Measurements from ENCODE around the gene GK. TPM values are rescaled to one million over a fixed set of nuclear protein-coding genes. Genes with fewer than 3 reads are reported as not detected.

GK gene
- total RNA-seq, 1 experiment from 2014 or later: 7.5 TPM

DNA sequence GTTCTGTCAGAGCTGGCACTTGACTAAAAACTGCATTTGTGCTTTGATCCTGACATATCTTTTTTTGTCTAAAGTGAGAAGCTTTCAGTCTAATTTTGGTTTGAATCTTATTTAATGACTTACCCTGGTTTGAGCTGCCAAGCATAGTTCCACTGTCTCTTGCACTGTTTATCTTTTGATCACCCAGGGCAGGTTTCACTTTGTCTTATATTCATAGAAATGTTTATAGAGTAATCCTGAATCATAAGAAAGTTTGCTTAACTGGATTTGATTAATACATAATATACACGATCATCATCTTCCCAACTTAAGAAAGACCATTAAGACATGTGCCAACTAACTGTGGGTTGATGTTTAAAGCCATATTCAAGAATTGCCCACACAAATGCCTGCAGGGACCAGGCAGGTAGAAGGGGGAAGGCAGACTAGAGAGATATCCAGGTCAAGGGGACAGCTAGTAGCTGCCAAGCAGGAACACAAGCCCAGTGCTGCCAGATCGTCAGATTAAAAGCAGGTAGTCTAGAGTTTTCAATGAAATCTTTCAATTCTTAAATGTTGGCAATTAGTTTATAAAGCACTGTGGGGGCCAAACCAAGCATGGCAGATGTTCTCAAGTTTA, 1.9 kb downstream of the GK start (continued):
- TF ChIP-seq, protein P1, sequence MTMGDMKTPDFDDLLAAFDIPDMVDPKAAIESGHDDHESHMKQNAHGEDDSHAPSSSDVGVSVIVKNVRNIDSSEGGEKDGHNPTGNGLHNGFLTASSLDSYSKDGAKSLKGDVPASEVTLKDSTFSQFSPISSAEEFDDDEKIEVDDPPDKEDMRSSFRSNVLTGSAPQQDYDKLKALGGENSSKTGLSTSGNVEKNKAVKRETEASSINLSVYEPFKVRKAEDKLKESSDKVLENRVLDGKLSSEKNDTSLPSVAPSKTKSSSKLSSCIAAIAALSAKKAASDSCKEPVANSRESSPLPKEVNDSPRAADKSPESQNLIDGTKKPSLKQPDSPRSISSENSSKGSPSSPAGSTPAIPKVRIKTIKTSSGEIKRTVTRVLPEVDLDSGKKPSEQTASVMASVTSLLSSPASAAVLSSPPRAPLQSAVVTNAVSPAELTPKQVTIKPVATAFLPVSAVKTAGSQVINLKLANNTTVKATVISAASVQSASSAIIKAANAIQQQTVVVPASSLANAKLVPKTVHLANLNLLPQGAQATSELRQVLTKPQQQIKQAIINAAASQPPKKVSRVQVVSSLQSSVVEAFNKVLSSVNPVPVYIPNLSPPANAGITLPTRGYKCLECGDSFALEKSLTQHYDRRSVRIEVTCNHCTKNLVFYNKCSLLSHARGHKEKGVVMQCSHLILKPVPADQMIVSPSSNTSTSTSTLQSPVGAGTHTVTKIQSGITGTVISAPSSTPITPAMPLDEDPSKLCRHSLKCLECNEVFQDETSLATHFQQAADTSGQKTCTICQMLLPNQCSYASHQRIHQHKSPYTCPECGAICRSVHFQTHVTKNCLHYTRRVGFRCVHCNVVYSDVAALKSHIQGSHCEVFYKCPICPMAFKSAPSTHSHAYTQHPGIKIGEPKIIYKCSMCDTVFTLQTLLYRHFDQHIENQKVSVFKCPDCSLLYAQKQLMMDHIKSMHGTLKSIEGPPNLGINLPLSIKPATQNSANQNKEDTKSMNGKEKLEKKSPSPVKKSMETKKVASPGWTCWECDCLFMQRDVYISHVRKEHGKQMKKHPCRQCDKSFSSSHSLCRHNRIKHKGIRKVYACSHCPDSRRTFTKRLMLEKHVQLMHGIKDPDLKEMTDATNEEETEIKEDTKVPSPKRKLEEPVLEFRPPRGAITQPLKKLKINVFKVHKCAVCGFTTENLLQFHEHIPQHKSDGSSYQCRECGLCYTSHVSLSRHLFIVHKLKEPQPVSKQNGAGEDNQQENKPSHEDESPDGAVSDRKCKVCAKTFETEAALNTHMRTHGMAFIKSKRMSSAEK (CRISPR knock-in tag; IDR thresholded peaks at IDR 0.05; ENCODE audit: borderline replicate concordance): no peak
- TF ChIP-seq RELA (CRISPR knock-in tag; IDR thresholded peaks at IDR 0.05; ENCODE audit: borderline replicate concordance) (no peak), HMGA2 (CRISPR knock-in tag; IDR thresholded peaks at IDR 0.05) (no peak), PRRX2 (CRISPR knock-in tag; IDR thresholded peaks at IDR 0.05) (no peak), JAZF1 (CRISPR knock-in tag; IDR thresholded peaks at IDR 0.05) (no peak), ELF4 (CRISPR knock-in tag; IDR thresholded peaks at IDR 0.05; ENCODE audit: low read depth) (no peak), SMAD3 (CRISPR knock-in tag; IDR thresholded peaks at IDR 0.05; ENCODE audit: borderline replicate concordance) (no peak), NR1H2 (CRISPR knock-in tag; IDR thresholded peaks at IDR 0.05) (no peak), KAT7 (CRISPR knock-in tag; IDR thresholded peaks at IDR 0.05; ENCODE audit: borderline replicate concordance) (no peak), SMAD4 (CRISPR knock-in tag; IDR thresholded peaks at IDR 0.05) (no peak), MXD4 (CRISPR knock-in tag; IDR thresholded peaks at IDR 0.05; ENCODE audit: borderline replicate concordance) (no peak), SOX15 (CRISPR knock-in tag; IDR thresholded peaks at IDR 0.05) (no peak)
- TF ChIP-seq, protein P2, sequence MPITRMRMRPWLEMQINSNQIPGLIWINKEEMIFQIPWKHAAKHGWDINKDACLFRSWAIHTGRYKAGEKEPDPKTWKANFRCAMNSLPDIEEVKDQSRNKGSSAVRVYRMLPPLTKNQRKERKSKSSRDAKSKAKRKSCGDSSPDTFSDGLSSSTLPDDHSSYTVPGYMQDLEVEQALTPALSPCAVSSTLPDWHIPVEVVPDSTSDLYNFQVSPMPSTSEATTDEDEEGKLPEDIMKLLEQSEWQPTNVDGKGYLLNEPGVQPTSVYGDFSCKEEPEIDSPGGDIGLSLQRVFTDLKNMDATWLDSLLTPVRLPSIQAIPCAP (CRISPR knock-in tag; IDR thresholded peaks at IDR 0.05): no peak
- TF ChIP-seq, protein P3, sequence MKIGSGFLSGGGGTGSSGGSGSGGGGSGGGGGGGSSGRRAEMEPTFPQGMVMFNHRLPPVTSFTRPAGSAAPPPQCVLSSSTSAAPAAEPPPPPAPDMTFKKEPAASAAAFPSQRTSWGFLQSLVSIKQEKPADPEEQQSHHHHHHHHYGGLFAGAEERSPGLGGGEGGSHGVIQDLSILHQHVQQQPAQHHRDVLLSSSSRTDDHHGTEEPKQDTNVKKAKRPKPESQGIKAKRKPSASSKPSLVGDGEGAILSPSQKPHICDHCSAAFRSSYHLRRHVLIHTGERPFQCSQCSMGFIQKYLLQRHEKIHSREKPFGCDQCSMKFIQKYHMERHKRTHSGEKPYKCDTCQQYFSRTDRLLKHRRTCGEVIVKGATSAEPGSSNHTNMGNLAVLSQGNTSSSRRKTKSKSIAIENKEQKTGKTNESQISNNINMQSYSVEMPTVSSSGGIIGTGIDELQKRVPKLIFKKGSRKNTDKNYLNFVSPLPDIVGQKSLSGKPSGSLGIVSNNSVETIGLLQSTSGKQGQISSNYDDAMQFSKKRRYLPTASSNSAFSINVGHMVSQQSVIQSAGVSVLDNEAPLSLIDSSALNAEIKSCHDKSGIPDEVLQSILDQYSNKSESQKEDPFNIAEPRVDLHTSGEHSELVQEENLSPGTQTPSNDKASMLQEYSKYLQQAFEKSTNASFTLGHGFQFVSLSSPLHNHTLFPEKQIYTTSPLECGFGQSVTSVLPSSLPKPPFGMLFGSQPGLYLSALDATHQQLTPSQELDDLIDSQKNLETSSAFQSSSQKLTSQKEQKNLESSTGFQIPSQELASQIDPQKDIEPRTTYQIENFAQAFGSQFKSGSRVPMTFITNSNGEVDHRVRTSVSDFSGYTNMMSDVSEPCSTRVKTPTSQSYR (CRISPR knock-in tag; IDR thresholded peaks at IDR 0.05): no peak
- TF ChIP-seq, protein P4, sequence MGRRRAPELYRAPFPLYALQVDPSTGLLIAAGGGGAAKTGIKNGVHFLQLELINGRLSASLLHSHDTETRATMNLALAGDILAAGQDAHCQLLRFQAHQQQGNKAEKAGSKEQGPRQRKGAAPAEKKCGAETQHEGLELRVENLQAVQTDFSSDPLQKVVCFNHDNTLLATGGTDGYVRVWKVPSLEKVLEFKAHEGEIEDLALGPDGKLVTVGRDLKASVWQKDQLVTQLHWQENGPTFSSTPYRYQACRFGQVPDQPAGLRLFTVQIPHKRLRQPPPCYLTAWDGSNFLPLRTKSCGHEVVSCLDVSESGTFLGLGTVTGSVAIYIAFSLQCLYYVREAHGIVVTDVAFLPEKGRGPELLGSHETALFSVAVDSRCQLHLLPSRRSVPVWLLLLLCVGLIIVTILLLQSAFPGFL (CRISPR knock-in tag; IDR thresholded peaks at IDR 0.05; ENCODE audit: borderline replicate concordance): no peak
- TF ChIP-seq, protein P5, sequence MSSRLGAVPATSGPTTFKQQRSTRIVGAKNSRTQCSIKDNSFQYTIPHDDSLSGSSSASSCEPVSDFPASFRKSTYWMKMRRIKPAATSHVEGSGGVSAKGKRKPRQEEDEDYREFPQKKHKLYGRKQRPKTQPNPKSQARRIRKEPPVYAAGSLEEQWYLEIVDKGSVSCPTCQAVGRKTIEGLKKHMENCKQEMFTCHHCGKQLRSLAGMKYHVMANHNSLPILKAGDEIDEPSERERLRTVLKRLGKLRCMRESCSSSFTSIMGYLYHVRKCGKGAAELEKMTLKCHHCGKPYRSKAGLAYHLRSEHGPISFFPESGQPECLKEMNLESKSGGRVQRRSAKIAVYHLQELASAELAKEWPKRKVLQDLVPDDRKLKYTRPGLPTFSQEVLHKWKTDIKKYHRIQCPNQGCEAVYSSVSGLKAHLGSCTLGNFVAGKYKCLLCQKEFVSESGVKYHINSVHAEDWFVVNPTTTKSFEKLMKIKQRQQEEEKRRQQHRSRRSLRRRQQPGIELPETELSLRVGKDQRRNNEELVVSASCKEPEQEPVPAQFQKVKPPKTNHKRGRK (CRISPR knock-in tag; IDR thresholded peaks at IDR 0.05; ENCODE audit: borderline replicate concordance): no peak

DNA sequence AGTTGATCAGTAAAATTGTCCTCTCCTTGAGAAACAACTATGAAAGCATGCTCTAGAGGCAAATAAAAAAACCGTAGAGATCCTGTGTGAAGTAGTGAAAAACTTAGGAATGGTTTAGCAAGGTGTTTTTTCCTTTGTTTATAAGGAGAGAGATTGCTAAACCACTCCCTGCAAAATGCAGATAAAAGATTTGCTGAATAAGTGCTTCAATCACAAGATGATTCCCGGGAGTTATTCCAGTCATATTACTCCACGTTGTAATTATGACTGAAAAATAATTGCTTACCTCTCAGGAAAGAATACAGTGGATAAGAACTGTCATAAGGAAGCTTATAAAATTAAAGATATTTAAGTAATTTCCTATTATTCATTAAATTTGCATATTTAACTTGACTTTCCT, 2.8 kb downstream of the GK start:
- no peaks in the 10 kb centered on the region for H3K9me3 Mint-ChIP-seq
- ChIA-PET CTCF (no interaction called here), POLR2A (no interaction called here)
- H3K27me3 Mint-ChIP-seq (ENCODE audit: low read depth): no peaks in the 10 kb centered on the region
- H3K4me3 Mint-ChIP-seq: no peak overlapping the region
- no peaks in the 10 kb centered on the region for H3K36me3 Mint-ChIP-seq
- no peak overlapping the region for H3K27ac Mint-ChIP-seq
- no peak for DNase-seq (ENCODE audit: low spot score)
- H3K4me1 Mint-ChIP-seq: peaks cover 9% of the 10 kb centered on the region
- no peak for ATAC-seq
- TF ChIP-seq HMGA2 (CRISPR knock-in tag; IDR thresholded peaks at IDR 0.05) (no peak), ZNF232 (CRISPR knock-in tag; IDR thresholded peaks at IDR 0.05) (no peak), ZNF263 (CRISPR knock-in tag; IDR thresholded peaks at IDR 0.05; ENCODE audit: low read depth) (no peak), FOXP1 (CRISPR knock-in tag; IDR thresholded peaks at IDR 0.05; ENCODE audit: borderline replicate concordance) (no peak)
- TF ChIP-seq, protein P6, sequence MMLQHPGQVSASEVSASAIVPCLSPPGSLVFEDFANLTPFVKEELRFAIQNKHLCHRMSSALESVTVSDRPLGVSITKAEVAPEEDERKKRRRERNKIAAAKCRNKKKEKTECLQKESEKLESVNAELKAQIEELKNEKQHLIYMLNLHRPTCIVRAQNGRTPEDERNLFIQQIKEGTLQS (CRISPR knock-in tag; conservative IDR thresholded peaks at IDR 0.05): no peak
- TF ChIP-seq, protein P7, sequence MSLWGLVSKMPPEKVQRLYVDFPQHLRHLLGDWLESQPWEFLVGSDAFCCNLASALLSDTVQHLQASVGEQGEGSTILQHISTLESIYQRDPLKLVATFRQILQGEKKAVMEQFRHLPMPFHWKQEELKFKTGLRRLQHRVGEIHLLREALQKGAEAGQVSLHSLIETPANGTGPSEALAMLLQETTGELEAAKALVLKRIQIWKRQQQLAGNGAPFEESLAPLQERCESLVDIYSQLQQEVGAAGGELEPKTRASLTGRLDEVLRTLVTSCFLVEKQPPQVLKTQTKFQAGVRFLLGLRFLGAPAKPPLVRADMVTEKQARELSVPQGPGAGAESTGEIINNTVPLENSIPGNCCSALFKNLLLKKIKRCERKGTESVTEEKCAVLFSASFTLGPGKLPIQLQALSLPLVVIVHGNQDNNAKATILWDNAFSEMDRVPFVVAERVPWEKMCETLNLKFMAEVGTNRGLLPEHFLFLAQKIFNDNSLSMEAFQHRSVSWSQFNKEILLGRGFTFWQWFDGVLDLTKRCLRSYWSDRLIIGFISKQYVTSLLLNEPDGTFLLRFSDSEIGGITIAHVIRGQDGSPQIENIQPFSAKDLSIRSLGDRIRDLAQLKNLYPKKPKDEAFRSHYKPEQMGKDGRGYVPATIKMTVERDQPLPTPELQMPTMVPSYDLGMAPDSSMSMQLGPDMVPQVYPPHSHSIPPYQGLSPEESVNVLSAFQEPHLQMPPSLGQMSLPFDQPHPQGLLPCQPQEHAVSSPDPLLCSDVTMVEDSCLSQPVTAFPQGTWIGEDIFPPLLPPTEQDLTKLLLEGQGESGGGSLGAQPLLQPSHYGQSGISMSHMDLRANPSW (CRISPR knock-in tag; conservative IDR thresholded peaks at IDR 0.05; ENCODE audit: low read depth): no peak
- TF ChIP-seq, protein P8, sequence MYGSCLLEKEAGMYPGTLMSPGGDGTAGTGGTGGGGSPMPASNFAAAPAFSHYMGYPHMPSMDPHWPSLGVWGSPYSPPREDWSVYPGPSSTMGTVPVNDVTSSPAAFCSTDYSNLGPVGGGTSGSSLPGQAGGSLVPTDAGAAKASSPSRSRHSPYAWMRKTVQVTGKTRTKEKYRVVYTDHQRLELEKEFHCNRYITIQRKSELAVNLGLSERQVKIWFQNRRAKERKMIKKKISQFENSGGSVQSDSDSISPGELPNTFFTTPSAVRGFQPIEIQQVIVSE (CRISPR knock-in tag; IDR thresholded peaks at IDR 0.05; ENCODE audit: borderline replicate concordance): no peak
